GM12864 (cell line): ENCODE measurements around the gene ZNF317.

Source experiments
- DNase-seq: peaks from one replicate; pipeline ENCODE4 v3.0.0-alpha.2; 2011; ENCODE audit warnings: low read depth
- H3K4me3 ChIP-seq: 2 replicates; pipeline ENCODE4 v1.5.1; 2011; ENCODE audit warnings: mild to moderate bottlenecking, low read depth, low read length, control low read depth
- TF ChIP-seq, protein P1 (sequence below): IDR thresholded peaks from 2 replicates; pipeline ENCODE4 v1.5.1; 2011; ENCODE audit warnings: low read depth, mild to moderate bottlenecking, moderate library complexity, low read length, control low read depth, inconsistent platforms; ENCODE audit errors: missing control alignments

ZNF317 gene

DNA sequence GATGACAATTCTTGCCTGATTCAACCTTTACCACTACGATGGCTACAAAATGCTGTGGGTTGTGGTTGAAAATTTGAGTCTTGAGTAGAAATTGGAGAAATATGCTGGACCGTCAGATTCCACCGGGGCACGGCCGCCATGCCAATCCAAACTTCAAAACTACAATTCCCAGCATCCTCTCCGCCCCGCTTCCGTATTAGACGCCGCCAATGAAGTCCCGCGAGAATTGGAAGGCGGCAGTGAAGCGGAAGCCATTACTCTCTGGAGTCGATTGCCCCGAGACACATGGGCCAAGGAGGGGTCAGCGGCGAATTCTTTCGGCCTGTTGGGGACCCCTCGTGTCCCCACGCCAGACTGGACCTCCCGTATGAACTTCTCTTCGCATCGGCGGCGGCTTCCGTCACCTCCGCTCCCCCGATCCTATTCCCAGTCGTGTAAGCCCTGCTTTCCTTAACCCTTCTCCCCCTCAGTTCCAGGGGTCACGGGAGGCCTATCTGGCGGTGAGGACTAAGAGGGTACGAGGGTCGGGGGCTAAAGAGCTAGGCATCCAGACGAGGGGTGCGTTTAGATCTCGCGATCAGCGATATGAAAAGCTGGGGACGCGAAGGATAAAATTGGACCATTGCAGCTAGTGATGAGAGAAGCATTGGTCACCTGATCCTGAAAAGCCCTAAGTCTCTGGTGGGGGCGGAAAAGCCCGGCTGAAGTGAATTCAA lies at the start of gene ZNF317:
ZNF317 (plus strand) TSS at position 239 of the 716 bp plus-strand sequence. CDS start 15,620 bp downstream, outside the sequence.
- H3K4me3 ChIP-seq, result peak within 1 kb of the TSS; percentile 94
- TF ChIP-seq, protein P1, sequence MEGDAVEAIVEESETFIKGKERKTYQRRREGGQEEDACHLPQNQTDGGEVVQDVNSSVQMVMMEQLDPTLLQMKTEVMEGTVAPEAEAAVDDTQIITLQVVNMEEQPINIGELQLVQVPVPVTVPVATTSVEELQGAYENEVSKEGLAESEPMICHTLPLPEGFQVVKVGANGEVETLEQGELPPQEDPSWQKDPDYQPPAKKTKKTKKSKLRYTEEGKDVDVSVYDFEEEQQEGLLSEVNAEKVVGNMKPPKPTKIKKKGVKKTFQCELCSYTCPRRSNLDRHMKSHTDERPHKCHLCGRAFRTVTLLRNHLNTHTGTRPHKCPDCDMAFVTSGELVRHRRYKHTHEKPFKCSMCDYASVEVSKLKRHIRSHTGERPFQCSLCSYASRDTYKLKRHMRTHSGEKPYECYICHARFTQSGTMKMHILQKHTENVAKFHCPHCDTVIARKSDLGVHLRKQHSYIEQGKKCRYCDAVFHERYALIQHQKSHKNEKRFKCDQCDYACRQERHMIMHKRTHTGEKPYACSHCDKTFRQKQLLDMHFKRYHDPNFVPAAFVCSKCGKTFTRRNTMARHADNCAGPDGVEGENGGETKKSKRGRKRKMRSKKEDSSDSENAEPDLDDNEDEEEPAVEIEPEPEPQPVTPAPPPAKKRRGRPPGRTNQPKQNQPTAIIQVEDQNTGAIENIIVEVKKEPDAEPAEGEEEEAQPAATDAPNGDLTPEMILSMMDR, result no peak
- peak; percentile 89 for DNase-seq

- no peak within 1 kb of the TSS for H3K4me3 ChIP-seq
- no peak for DNase-seq
- TF ChIP-seq, protein P1, result no peak
Measured at GRCh38 chr19:9107375-9107774, 32.8 kb upstream of the ZNF317 start, which contains the start of gene OR7G2. OR7G2 (minus strand) TSS chr19:9107475; CDS start chr19:9103243, 4,232 bp downstream.

- TF ChIP-seq, protein P1, result no peak
- H3K4me3 ChIP-seq, result no peak overlapping the region
Measured at GRCh38 chr19:9109959-9110358, 30.2 kb upstream of the ZNF317 start.

DNA sequence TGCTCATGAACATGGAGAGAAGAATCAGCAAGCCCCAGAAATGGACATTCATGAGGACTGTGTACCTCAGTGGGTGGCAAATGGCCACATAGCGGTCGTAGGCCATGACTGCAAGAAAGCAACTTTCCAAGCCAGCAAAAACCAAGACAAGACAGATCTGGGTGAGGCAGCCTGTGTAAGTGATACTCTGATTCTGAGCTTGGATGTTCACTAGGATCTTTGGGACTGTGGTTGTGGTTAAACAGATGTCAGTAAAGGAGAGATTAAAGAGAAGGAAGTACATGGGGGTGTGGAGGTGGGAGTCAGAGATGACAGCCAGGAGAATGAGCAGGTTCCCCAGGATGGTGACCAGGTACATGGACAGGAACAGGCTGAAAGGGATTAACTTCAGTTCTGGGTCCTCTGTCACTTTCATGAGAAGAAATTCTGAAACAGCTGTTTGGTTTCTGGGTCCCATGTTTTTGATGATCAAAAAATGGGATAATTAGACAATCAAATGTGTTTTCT lies 24.8 kb upstream of the ZNF317 start, which contains the start of gene OR7G1:
OR7G1 (minus strand) TSS at position 457 of the 507 bp plus-strand sequence; CDS start at position 457, 0 bp downstream.
- no peak within 1 kb of the TSS for H3K4me3 ChIP-seq
- no peak for DNase-seq
- TF ChIP-seq, protein P1, result no peak

More at GRCh38 chr19:9109959-9110358, 30.2 kb upstream of the ZNF317 start:
- DNase-seq, result no peak

- no peak overlapping the region for H3K4me3 ChIP-seq
- TF ChIP-seq, protein P1, result no peak
- no peak for DNase-seq
Measured at GRCh38 chr19:9116547-9116946, 23.6 kb upstream of the ZNF317 start.

GRCh38 chr19:9126900-9127405 lies 13.2 kb upstream of the ZNF317 start, which contains the start of gene OR7G3:
OR7G3 (minus strand) TSS chr19:9126950; CDS start chr19:9126950, 0 bp downstream.
- DNase-seq, result no peak
- H3K4me3 ChIP-seq, result no peak within 1 kb of the TSS
- TF ChIP-seq, protein P1, result no peak
